Cerebellar cortex (tissue), 1 donor: Measurements from ENCODE around the gene UXS1.
"Not testable (repeated sequence)": the region's sequence is repeated elsewhere in the genome, so short reads cannot be mapped to it uniquely, and the experiment has no call there.

ENCODE experiments used
- DNase-seq: peaks from one replicate; pipeline ENCODE4 v3.0.0-alpha.2; 2015; ENCODE audit warnings: low spot score

The UXS1 gene

GRCh38 chr2:106193977-106194778, at the start of gene UXS1:
TSS of gene UXS1 (minus strand) at chr2:106194301. CDS start at chr2:106194241, 60 bp downstream.
- peak; percentile 96 for DNase-seq

GRCh38 chr2:106239491-106239890, 45.4 kb upstream of the UXS1 start:
- not testable (repeated sequence) for DNase-seq

- not testable (repeated sequence) for DNase-seq
Measured at GRCh38 chr2:106235392-106235791, 41.3 kb upstream of the UXS1 start.

GRCh38 chr2:106233350-106233706, 39.2 kb upstream of the UXS1 start:
- DNase-seq: no peak

- DNase-seq: peak; percentile 5
Measured at GRCh38 chr2:106232638-106233349, 38.7 kb upstream of the UXS1 start.

GRCh38 chr2:106223347-106223746, 29.2 kb upstream of the UXS1 start:
- DNase-seq: no peak

- not testable (repeated sequence) for DNase-seq
Measured at GRCh38 chr2:106222057-106222456, 28.0 kb upstream of the UXS1 start.

GRCh38 chr2:106219813-106220212, 25.7 kb upstream of the UXS1 start:
- no peak for DNase-seq

- not testable (repeated sequence) for DNase-seq
Measured at GRCh38 chr2:106219157-106219556, 25.1 kb upstream of the UXS1 start.

- DNase-seq: no peak
Measured at GRCh38 chr2:106208874-106209273, 14.8 kb upstream of the UXS1 start.

- DNase-seq: no peak
Measured at GRCh38 chr2:106208399-106208798, 14.3 kb upstream of the UXS1 start.

- no peak for DNase-seq
Measured at GRCh38 chr2:106207246-106207645, 13.1 kb upstream of the UXS1 start.

GRCh38 chr2:106205488-106205887, 11.4 kb upstream of the UXS1 start:
- DNase-seq: no peak

GRCh38 chr2:106204551-106204950, 10.4 kb upstream of the UXS1 start:
- DNase-seq: not testable (repeated sequence)

- no peak for DNase-seq
Measured at GRCh38 chr2:106201661-106202060, 7.6 kb upstream of the UXS1 start.

- no peak for DNase-seq
Measured at GRCh38 chr2:106197878-106198277, 3.8 kb upstream of the UXS1 start.

- no peak for DNase-seq
Measured at GRCh38 chr2:106195981-106196380, 1.9 kb upstream of the UXS1 start.

- DNase-seq: no peak
Measured at GRCh38 chr2:106195456-106195855, 1.4 kb upstream of the UXS1 start.

- no peak for DNase-seq
Measured at GRCh38 chr2:106193690-106193976, 468 bp downstream of the UXS1 start.

- DNase-seq: peak; percentile 24
Measured at GRCh38 chr2:106192752-106193689, 1.1 kb downstream of the UXS1 start.

- DNase-seq: no peak
Measured at GRCh38 chr2:106191511-106192016, 2.5 kb downstream of the UXS1 start.

- no peak for DNase-seq
Measured at GRCh38 chr2:106189764-106190468, 4.2 kb downstream of the UXS1 start.
